Measurements from ENCODE around the gene KLHL3.

- no peak for TF ChIP-seq CTCF (IDR thresholded peaks at IDR 0.05 in 8 of 11, conservative IDR thresholded peaks at IDR 0.05 in 3 of 11)
- TF ChIP-seq POLR2A (IDR thresholded peaks at IDR 0.05), result no peak
- TF ChIP-seq POLR2AphosphoS5 (IDR thresholded peaks at IDR 0.05), result no peak
These were observed 41.8 kb downstream of the KLHL3 start for GRCh38 chr5:137693951-137694721.
